GM03348 (cell line): ENCODE results near the gene PSMB4.
"Not testable (repeated sequence)": the region's sequence is repeated elsewhere in the genome, so short reads cannot be mapped to it uniquely, and the experiment has no call there.

Experiments used
- DNase-seq: peaks from one replicate; pipeline ENCODE4 v3.0.0; 2012; ENCODE audit warnings: low spot score

PSMB4 gene

GRCh38 chr1:151390221-151391078 is 8.9 kb upstream of the PSMB4 start:
- not testable (repeated sequence) for DNase-seq

- no peak for DNase-seq
Measured at GRCh38 chr1:151391079-151391563, 8.3 kb upstream of the PSMB4 start.

- no peak for DNase-seq
Measured at GRCh38 chr1:151393583-151393982, 5.8 kb upstream of the PSMB4 start.

- DNase-seq: not testable (repeated sequence)
Measured at GRCh38 chr1:151396265-151396664, 3.1 kb upstream of the PSMB4 start.

- DNase-seq: no peak
Measured at GRCh38 chr1:151401125-151401788, 1.9 kb downstream of the PSMB4 start.

GRCh38 chr1:151401860-151402259 is 2.5 kb downstream of the PSMB4 start:
- DNase-seq: no peak

GRCh38 chr1:151402764-151403163 is 3.4 kb downstream of the PSMB4 start:
- no peak for DNase-seq

- DNase-seq: no peak
Measured at GRCh38 chr1:151403612-151404011, 4.2 kb downstream of the PSMB4 start.

GRCh38 chr1:151405187-151405951 is 6.0 kb downstream of the PSMB4 start:
- no peak for DNase-seq

GRCh38 chr1:151406176-151406575 is 6.8 kb downstream of the PSMB4 start:
- DNase-seq: no peak

GRCh38 chr1:151407304-151407703 is 7.9 kb downstream of the PSMB4 start:
- DNase-seq: no peak

- DNase-seq: no peak
Measured at GRCh38 chr1:151408891-151409290, 9.5 kb downstream of the PSMB4 start.

GRCh38 chr1:151411884-151412283 is 12.5 kb downstream of the PSMB4 start:
- DNase-seq: no peak

GRCh38 chr1:151416231-151416630 is 16.9 kb downstream of the PSMB4 start:
- DNase-seq: peak; percentile 34

- no peak for DNase-seq
Measured at GRCh38 chr1:151418081-151418480, 18.7 kb downstream of the PSMB4 start.

- no peak for DNase-seq
Measured at GRCh38 chr1:151419819-151420218, 20.4 kb downstream of the PSMB4 start.

GRCh38 chr1:151425103-151425502 is 25.7 kb downstream of the PSMB4 start:
- no peak for DNase-seq

- no peak for DNase-seq
Measured at GRCh38 chr1:151428068-151428467, 28.7 kb downstream of the PSMB4 start.

- not testable (repeated sequence) for DNase-seq
Measured at GRCh38 chr1:151433827-151434226, 34.5 kb downstream of the PSMB4 start.

GRCh38 chr1:151435174-151435573 is 35.8 kb downstream of the PSMB4 start:
- no peak for DNase-seq

GRCh38 chr1:151436985-151437384 is 37.6 kb downstream of the PSMB4 start:
- DNase-seq: no peak

- not testable (repeated sequence) for DNase-seq
Measured at GRCh38 chr1:151437396-151437795, 38.0 kb downstream of the PSMB4 start.
